Chondrocyte (in vitro differentiated cells): ENCODE measurements around the gene IPP. TPM values are rescaled to one million over a fixed set of nuclear protein-coding genes. Genes with fewer than 3 reads are reported as not detected.
"Not testable (repeated sequence)": the region's sequence is repeated elsewhere in the genome, so short reads cannot be mapped to it uniquely, and the experiment has no call there.

ENCODE experiments used
- DNase-seq: peaks from one replicate; pipeline ENCODE4 v3.0.0; 2021; ENCODE audit warnings: mixed read lengths, low spot score
- H3K27ac Mint-ChIP-seq: one replicate; pipeline ENCODE4 v1.8.0; 2021; ENCODE audit warnings: mild to moderate bottlenecking, moderate library complexity, mixed read lengths; ENCODE audit not compliant: unreplicated experiment
- H3K27me3 Mint-ChIP-seq: 2 replicates; pipeline ENCODE4 v1.8.0; 2021; ENCODE audit warnings: low read depth, mixed read lengths
- H3K36me3 Mint-ChIP-seq: 2 replicates; pipeline ENCODE4 v1.8.0; 2021; ENCODE audit warnings: low read depth, mixed read lengths
- H3K4me1 Mint-ChIP-seq: 2 replicates; pipeline ENCODE4 v1.8.0; 2021; ENCODE audit warnings: low read depth, mild to moderate bottlenecking, mixed read lengths
- H3K4me3 Mint-ChIP-seq: one replicate; pipeline ENCODE4 v1.8.0; 2021; ENCODE audit warnings: mild to moderate bottlenecking, moderate library complexity, mixed read lengths; ENCODE audit not compliant: unreplicated experiment
- H3K9me3 Mint-ChIP-seq: 2 replicates; pipeline ENCODE4 v1.8.0; 2021; ENCODE audit warnings: low read depth, mixed read lengths
- CTCF ChIP-seq: fragments of 200-600 bp; sonication (generic); IDR thresholded peaks from 2 replicates; pipeline ENCODE4 v1.5.0; 2021; ENCODE audit warnings: antibody characterized with exemption, mild to moderate bottlenecking, moderate library complexity
- total RNA-seq: library from RNA; stranded (reverse); gene quantifications from 3 replicates; pipeline ENCODE4 v1.2.1, GENCODE V29; 2021

IPP gene
- total RNA-seq, 1 donor from 2014 or later = 20.4 TPM

GRCh38 chr1:45679123-45679522 lies 71.3 kb downstream of the IPP start:
- Mint-ChIP-seq H3K4me3 (no peak overlapping the region), H3K27ac (peak overlapping the region; percentile 76), H3K27me3 (no peaks in the 10 kb centered on the region), H3K9me3 (no peaks in the 10 kb centered on the region), H3K36me3 (no peaks in the 10 kb centered on the region), H3K4me1 (peaks cover 80% of the 10 kb centered on the region)
- no peak for DNase-seq
- TF ChIP-seq CTCF = no peak

GRCh38 chr1:45678489-45678888 lies 72.0 kb downstream of the IPP start:
- no peak for DNase-seq
- Mint-ChIP-seq H3K27ac (peak overlapping the region; percentile 76), H3K27me3 (no peaks in the 10 kb centered on the region), H3K36me3 (no peaks in the 10 kb centered on the region), H3K9me3 (no peaks in the 10 kb centered on the region), H3K4me1 (peaks cover 85% of the 10 kb centered on the region), H3K4me3 (no peak overlapping the region)
- no peak for TF ChIP-seq CTCF

- Mint-ChIP-seq H3K4me3 (no peak overlapping the region), H3K27ac (peak overlapping the region; percentile 76), H3K9me3 (no peaks in the 10 kb centered on the region), H3K4me1 (peaks cover 90% of the 10 kb centered on the region), H3K27me3 (no peaks in the 10 kb centered on the region), H3K36me3 (no peaks in the 10 kb centered on the region)
- no peak for DNase-seq
- no peak for TF ChIP-seq CTCF
Measured at GRCh38 chr1:45677751-45678245, 72.7 kb downstream of the IPP start.

GRCh38 chr1:45676553-45676952 lies 73.9 kb downstream of the IPP start:
- H3K4me3 Mint-ChIP-seq, H3K27me3 Mint-ChIP-seq, H3K36me3 Mint-ChIP-seq, DNase-seq, H3K9me3 Mint-ChIP-seq: not testable (repeated sequence)
- Mint-ChIP-seq H3K4me1 (peaks cover 85% of the 10 kb centered on the region), H3K27ac (peak overlapping the region; percentile 88)

- no peak for TF ChIP-seq CTCF
- Mint-ChIP-seq H3K4me3 (no peak overlapping the region), H3K4me1 (peaks cover 77% of the 10 kb centered on the region), H3K27ac (peak overlapping the region; percentile 90), H3K9me3 (no peaks in the 10 kb centered on the region), H3K27me3 (no peaks in the 10 kb centered on the region), H3K36me3 (no peaks in the 10 kb centered on the region)
- no peak for DNase-seq
Measured at GRCh38 chr1:45674478-45674877, 76.0 kb downstream of the IPP start.

GRCh38 chr1:45673956-45674355 lies 76.5 kb downstream of the IPP start:
- no peaks in the 10 kb centered on the region for H3K9me3 Mint-ChIP-seq
- H3K27ac Mint-ChIP-seq = peak overlapping the region; percentile 90
- H3K36me3 Mint-ChIP-seq = no peaks in the 10 kb centered on the region
- H3K27me3 Mint-ChIP-seq = no peaks in the 10 kb centered on the region
- DNase-seq = no peak
- peak overlapping the region; percentile 19 for H3K4me3 Mint-ChIP-seq
- H3K4me1 Mint-ChIP-seq = peaks cover 77% of the 10 kb centered on the region
- no peak for TF ChIP-seq CTCF
